NCI-H226 (cell line): ENCODE data around the gene PCLO.
"Not testable (repeated sequence)": the region's sequence is repeated elsewhere in the genome, so short reads cannot be mapped to it uniquely, and the experiment has no call there.

ENCODE experiments used
- DNase-seq: peaks from one replicate; pipeline ENCODE4 v3.0.0-alpha.2; 2015

PCLO gene

GRCh38 chr7:83130623-83131545, 31.8 kb downstream of the PCLO start:
- DNase-seq: no peak

GRCh38 chr7:83130191-83130590, 32.5 kb downstream of the PCLO start:
- no peak for DNase-seq

GRCh38 chr7:83119494-83119893, 43.2 kb downstream of the PCLO start:
- DNase-seq: peak; percentile 40

GRCh38 chr7:83119026-83119382, 43.7 kb downstream of the PCLO start:
- DNase-seq: no peak

- no peak for DNase-seq
These were observed 44.2 kb downstream of the PCLO start for GRCh38 chr7:83118347-83119025.

GRCh38 chr7:83117466-83117865, 45.2 kb downstream of the PCLO start:
- DNase-seq: peak; percentile 3

GRCh38 chr7:83111391-83111790, 51.3 kb downstream of the PCLO start:
- DNase-seq: peak; percentile 6

- no peak for DNase-seq
These were observed 53.3 kb downstream of the PCLO start for GRCh38 chr7:83109352-83109751.

GRCh38 chr7:83105948-83106347, 56.7 kb downstream of the PCLO start:
- no peak for DNase-seq

GRCh38 chr7:83105063-83105462, 57.6 kb downstream of the PCLO start:
- DNase-seq: no peak

- no peak for DNase-seq
These were observed 61.2 kb downstream of the PCLO start for GRCh38 chr7:83101530-83101929.

- DNase-seq: peak; percentile 92
These were observed 66.6 kb downstream of the PCLO start for GRCh38 chr7:83096065-83096580.

GRCh38 chr7:83085299-83085698, 77.4 kb downstream of the PCLO start:
- no peak for DNase-seq

GRCh38 chr7:83079879-83080278, 82.8 kb downstream of the PCLO start:
- not testable (repeated sequence) for DNase-seq

GRCh38 chr7:83077328-83077727, 85.4 kb downstream of the PCLO start:
- peak; percentile 40 for DNase-seq

- DNase-seq: no peak
These were observed 89.8 kb downstream of the PCLO start for GRCh38 chr7:83072576-83073517.

- DNase-seq: peak; percentile 6
These were observed 97.0 kb downstream of the PCLO start for GRCh38 chr7:83065714-83066113.

- peak; percentile 18 for DNase-seq
These were observed 102.5 kb downstream of the PCLO start for GRCh38 chr7:83060218-83060617.

GRCh38 chr7:83058667-83059066, 104.0 kb downstream of the PCLO start:
- no peak for DNase-seq

GRCh38 chr7:83055197-83055596, 107.5 kb downstream of the PCLO start:
- no peak for DNase-seq

GRCh38 chr7:83054472-83054871, 108.2 kb downstream of the PCLO start:
- no peak for DNase-seq

GRCh38 chr7:83053965-83054364, 108.7 kb downstream of the PCLO start:
- no peak for DNase-seq

GRCh38 chr7:83040484-83040883, 122.2 kb downstream of the PCLO start:
- DNase-seq: no peak
